ENCODE measurements around the gene RFNG. TPM values are rescaled to one million over a fixed set of nuclear protein-coding genes. Genes with fewer than 3 reads are reported as not detected.

Gene RFNG
- total RNA-seq, 2 donors from 2014 or later, result 46.3 to 54.5 TPM

DNA sequence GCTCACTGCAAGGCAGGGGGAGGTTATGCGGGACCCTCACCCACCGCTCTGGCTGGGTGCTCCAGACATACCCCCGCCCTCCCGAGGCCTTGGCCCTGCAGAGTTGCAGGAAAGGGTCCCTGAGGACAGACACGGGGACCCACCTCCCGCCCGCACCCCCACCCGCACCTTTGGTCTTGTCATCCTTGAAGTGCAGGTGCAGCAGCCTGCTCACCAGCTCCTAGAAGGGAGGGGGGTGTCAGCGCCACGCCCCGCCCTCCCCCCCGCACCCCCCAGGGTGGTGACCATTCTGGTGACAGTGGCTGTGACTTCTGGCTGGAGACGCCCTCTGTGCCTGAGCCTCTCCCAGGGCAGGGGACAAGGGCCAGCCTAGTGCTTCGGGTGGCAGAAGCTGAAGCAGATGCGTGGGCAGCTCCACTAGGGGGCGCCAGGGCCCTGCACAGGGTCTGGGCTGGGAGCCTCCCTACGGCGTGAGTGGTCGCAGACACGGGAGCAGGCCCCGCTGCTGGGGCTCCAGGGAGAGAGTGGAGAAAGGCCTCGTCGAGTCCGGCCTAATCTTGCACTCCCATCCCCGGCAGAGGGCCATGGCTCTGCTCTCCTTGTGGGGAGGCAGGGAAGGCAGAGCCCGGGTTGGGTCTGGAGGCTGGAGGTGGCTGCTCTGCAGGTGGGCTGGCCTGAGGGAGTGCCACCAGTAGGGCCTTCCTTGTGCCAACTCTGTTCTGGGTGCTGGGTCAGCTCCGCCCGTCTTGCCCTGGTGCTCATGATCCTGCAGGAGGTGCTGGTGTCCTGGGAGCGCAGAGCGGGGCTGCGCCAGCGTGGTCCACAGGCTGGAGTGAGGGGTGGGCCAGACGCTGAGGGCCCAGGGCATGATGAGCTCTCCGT, 31.7 kb downstream of the RFNG start:
- no peaks in the 10 kb centered on the region for H3K27me3 Mint-ChIP-seq (ENCODE audit: insufficient read depth)
- no peaks in the 10 kb centered on the region for H3K27me3 ChIP-seq (ENCODE audit: control insufficient read depth, insufficient read depth, low read length, poor library complexity, severe bottlenecking)
- H3K4me3 Mint-ChIP-seq, result no peak overlapping the region
- H3K9me3 ChIP-seq (ENCODE audit: control insufficient read depth, low read length), result no peaks in the 10 kb centered on the region
- H3K36me3 Mint-ChIP-seq (ENCODE audit: low read depth), result peaks cover 8% of the 10 kb centered on the region
- H3K4me1 Mint-ChIP-seq, result peaks cover 10% of the 10 kb centered on the region
- no peak overlapping the region for H3K4me3 ChIP-seq (ENCODE audit: low read length)
- H3K27ac ChIP-seq (ENCODE audit: low read depth, low read length), result no peak overlapping the region
- peaks cover 4% of the 10 kb centered on the region for H3K4me1 ChIP-seq (ENCODE audit: control insufficient read depth, insufficient read depth, low read length)
- H3K9me3 Mint-ChIP-seq, result no peaks in the 10 kb centered on the region
- DNase-seq, result peak; percentile 97
- peaks cover 7% of the 10 kb centered on the region for H3K36me3 ChIP-seq (ENCODE audit: control insufficient read depth, insufficient read depth, low read length)
- H3K9ac ChIP-seq (ENCODE audit: extremely low read depth, low read length, poor library complexity, severe bottlenecking), result no peak overlapping the region
- TF ChIP-seq CTCF (conservative IDR thresholded peaks at IDR 0.05), result peak; percentile 93
- no peak overlapping the region for H3K27ac Mint-ChIP-seq
- whole genome bisulfite sequencing, 2 experiments (ENCODE audit: insufficient coverage in 1 of 2, insufficient read length in 1 of 2), result 68 to 71% methylated on average over 12 to 34 of the region's 34 CpGs

DNA sequence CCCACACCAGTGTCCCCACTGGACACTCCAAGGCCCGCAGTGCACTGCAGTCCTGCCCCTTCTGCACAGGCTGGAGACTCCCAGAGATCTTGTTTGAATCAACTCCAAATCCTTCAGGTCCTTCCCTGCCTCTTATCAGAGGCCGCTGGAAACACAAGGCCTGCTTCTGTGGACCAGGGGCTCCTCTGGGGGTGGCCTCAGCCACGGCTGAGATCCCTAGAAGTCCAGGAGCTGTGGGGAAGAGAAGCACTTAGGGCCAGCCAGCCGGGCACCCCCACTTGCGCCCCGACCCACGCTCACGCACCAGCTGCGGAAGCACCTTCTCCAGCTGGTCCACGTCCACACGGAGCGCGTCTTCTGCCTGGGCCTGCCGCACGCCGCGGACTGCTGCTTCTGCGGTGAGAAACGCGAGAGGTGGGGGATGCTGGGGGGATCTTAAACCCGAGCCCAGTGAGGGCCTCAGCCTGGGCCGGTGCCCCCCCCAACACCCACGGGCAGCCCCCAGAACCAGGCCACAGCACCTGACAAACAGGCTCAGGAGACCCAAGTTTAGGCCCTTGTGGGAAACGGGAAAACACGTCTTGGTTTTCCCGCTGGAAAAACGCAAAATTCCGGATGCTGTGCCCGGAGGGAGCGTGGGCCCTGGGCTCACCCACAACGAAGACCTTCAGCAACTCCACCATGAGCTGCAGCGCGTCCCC, 32.5 kb downstream of the RFNG start:
- no peak for TF ChIP-seq CTCF (conservative IDR thresholded peaks at IDR 0.05)
- Histone ChIP-seq H3K27me3 (ENCODE audit: control insufficient read depth, insufficient read depth, low read length, poor library complexity, severe bottlenecking) (no peaks in the 10 kb centered on the region), H3K27ac (ENCODE audit: low read depth, low read length) (peak overlapping the region; percentile 47), H3K4me3 (ENCODE audit: low read length) (no peak overlapping the region), H3K9me3 (ENCODE audit: control insufficient read depth, low read length) (no peaks in the 10 kb centered on the region), H3K36me3 (ENCODE audit: control insufficient read depth, insufficient read depth, low read length) (peaks cover 7% of the 10 kb centered on the region), H3K9ac (ENCODE audit: extremely low read depth, low read length, poor library complexity, severe bottlenecking) (no peak overlapping the region), H3K4me1 (ENCODE audit: control insufficient read depth, insufficient read depth, low read length) (peaks cover 1% of the 10 kb centered on the region)
- H3K4me3 Mint-ChIP-seq, result no peak overlapping the region
- H3K4me1 Mint-ChIP-seq, result peaks cover 8% of the 10 kb centered on the region
- DNase-seq, result no peak
- no peaks in the 10 kb centered on the region for H3K27me3 Mint-ChIP-seq (ENCODE audit: insufficient read depth)
- peaks cover 8% of the 10 kb centered on the region for H3K36me3 Mint-ChIP-seq (ENCODE audit: low read depth)
- no peak overlapping the region for H3K27ac Mint-ChIP-seq
- 95 to 97% methylated on average over 16 to 33 of the region's 33 CpGs for WGBS, 2 experiments (ENCODE audit: insufficient coverage in 1 of 2, insufficient read length in 1 of 2)
- H3K9me3 Mint-ChIP-seq, result no peaks in the 10 kb centered on the region

DNA sequence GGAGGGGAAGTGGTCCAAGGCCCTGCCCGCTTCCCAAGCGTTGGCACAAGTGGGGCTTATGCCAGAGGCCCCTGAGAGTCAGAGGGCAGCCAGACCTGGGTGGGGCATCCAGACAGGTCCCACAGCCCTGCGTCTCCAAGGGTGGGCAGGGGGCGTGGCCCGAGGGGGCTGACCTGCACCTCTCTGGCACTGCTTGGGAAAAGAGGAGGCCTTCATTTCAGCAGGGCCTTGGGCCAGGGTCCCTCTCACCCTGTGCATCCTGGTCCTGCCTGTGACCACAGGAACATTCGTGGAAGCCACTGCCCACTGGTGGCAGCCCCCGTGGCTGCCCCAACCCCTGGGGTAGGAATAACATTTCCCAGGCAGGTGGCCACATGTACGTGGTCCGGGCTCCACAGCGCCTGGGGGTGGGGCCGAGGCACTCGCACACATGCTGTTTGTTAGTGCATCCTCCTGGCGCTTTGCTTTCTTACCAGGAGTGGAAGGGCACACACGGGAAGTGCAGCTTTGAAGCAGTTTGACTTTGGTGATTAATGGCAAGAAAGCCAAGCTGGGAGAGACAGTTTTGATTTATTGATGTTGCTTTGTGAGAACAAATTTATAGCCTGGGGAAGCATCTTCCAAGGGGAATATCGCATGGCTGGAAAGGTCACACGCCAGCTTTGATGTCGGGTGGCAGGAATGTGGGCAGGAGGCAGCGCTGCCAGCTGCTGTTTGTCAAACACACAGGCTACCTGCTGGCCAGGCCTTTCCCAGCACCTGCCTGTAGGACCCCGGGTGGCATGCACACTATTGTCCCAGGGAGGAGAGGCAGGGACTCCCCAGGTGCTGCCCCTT, 33.2 kb downstream of the RFNG start:
- H3K27ac ChIP-seq (ENCODE audit: low read depth, low read length), result peak overlapping the region; percentile 47
- H3K27me3 ChIP-seq (ENCODE audit: control insufficient read depth, insufficient read depth, low read length, poor library complexity, severe bottlenecking), result no peaks in the 10 kb centered on the region
- Mint-ChIP-seq H3K27ac (no peak overlapping the region), H3K4me1 (peaks cover 5% of the 10 kb centered on the region), H3K27me3 (ENCODE audit: insufficient read depth) (no peaks in the 10 kb centered on the region), H3K4me3 (no peak overlapping the region), H3K9me3 (no peaks in the 10 kb centered on the region), H3K36me3 (ENCODE audit: low read depth) (peaks cover 8% of the 10 kb centered on the region)
- no peak for DNase-seq
- H3K4me3 ChIP-seq (ENCODE audit: low read length), result no peak overlapping the region
- H3K36me3 ChIP-seq (ENCODE audit: control insufficient read depth, insufficient read depth, low read length), result peaks cover 7% of the 10 kb centered on the region
- no peaks in the 10 kb centered on the region for H3K4me1 ChIP-seq (ENCODE audit: control insufficient read depth, insufficient read depth, low read length)
- TF ChIP-seq CTCF (conservative IDR thresholded peaks at IDR 0.05), result no peak
- 93 to 94% methylated on average over 19 of the region's 19 CpGs for WGBS, 2 experiments (ENCODE audit: insufficient coverage in 1 of 2, insufficient read length in 1 of 2)
- no peaks in the 10 kb centered on the region for H3K9me3 ChIP-seq (ENCODE audit: control insufficient read depth, low read length)
- H3K9ac ChIP-seq (ENCODE audit: extremely low read depth, low read length, poor library complexity, severe bottlenecking), result no peak overlapping the region
